ENCODE data around the gene SLC35F4.
"Not testable (repeated sequence)": the region's sequence is repeated elsewhere in the genome, so short reads cannot be mapped to it uniquely, and the experiment has no call there.

The SLC35F4 gene

DNA sequence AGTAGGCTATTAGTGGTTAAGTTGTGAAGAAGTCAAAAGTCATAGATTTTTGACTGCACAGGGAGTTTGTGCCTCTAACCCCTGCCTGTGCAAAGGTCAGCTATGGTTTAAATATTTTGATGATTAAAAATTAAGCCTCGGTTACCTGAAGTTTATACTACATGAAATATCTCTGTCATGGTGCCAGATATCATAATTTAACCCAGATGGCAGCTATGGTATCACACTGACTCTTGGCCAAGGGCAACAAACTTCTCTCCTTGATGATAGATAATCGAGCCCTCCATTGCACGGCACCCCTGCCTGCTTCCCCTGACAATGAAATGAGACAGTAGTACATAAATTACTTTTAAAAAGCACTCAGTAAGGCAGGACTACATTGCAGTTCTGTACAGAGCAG is 80.8 kb downstream of the SLC35F4 start:
- DNase-seq, result no peak

- DNase-seq, result no peak
Observed at GRCh38 chr14:57771801-57772200, 94.1 kb downstream of the SLC35F4 start.

- DNase-seq, result no peak
Observed at GRCh38 chr14:57769863-57770523, 95.9 kb downstream of the SLC35F4 start.

DNA sequence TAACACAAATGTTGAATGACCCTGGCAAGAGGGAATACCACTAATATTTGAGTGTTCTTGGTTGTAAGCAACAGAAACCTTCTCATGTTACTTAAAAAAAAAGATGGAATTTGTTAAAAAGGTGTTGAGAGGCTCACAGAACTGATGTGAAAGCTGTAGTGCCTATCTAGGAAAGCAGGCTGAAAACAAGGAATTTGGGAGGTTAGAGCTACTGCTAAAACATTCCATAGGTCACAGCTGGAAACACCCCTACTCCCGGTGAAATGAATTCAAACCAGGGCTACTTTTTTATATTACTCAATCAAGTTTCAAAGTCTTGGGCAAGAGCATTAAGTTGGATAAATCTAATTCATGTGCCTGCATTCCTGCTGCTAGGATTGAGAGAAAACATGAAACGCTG is 104.1 kb downstream of the SLC35F4 start:
- DNase-seq, result no peak

DNA sequence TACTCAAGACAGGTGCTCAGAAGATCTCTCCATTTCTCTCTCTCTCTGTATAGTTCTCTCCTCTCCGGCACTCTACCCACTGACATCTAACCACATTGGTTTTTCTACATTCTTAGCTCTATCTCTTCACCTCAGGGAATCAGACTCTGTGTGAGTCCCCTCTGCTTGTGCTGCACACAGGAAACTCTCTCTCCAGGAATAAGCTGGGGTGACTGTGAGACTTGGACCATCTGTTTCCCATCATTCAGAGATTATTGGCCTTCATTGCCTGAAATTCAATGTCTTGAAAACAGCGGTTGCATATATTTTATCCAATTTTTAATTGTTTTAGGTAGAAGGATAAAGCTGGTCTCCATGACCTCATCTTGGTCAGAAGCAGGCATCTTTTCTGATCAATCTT is 105.0 kb downstream of the SLC35F4 start:
- no peak for DNase-seq

GRCh38 chr14:57755018-57755521 is 110.8 kb downstream of the SLC35F4 start:
- DNase-seq, result no peak

DNA sequence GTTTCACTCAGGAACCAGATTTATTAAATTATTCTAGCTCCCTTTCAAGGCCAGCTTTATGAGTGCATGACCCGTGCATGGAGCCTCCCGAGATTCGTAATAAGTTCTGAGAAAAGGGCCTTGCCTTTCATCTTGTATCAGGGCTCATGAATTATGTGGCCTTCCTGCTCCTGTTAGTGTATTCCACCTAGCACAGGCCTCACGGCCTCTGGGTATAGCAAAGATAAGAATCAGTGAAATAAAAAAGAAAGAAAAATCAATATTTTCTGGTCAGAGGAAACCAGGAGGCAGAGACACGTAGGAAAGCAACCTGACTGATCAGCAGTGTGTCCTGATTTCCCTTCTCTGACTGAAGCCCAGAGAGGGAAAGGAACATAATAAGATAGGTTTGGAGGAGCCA is 111.4 kb downstream of the SLC35F4 start:
- no peak for DNase-seq

GRCh38 chr14:57753821-57754220 is 112.1 kb downstream of the SLC35F4 start:
- no peak for DNase-seq

DNA sequence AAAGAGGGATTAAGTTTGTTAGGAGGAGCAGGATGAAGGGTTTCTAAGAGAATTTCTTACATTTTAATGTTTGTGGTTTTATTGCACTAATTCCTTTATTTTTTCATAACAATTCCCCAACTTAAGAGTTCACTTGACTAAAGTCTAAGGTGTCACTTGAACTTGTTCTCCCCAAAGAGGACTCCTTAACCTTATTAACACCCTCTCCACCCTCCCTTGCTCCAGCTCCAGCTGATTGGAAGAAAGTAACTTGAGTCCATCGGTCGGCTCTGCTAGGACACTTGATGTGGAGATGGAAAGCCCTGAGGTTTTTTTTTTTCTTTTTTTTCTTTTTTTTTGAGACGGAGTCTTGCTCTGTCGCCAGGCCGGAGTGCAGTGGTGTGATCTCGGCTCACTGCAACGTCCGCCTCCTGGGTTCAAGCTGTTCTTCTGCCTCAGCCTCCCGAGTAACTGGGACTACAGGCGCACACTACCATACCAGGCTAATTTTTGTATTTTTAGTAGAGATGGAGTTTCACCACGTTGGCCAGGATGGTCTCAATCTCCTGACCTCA is 113.7 kb downstream of the SLC35F4 start:
- not testable (repeated sequence) for DNase-seq

GRCh38 chr14:57751400-57751799 is 114.5 kb downstream of the SLC35F4 start:
- DNase-seq, result no peak

DNA sequence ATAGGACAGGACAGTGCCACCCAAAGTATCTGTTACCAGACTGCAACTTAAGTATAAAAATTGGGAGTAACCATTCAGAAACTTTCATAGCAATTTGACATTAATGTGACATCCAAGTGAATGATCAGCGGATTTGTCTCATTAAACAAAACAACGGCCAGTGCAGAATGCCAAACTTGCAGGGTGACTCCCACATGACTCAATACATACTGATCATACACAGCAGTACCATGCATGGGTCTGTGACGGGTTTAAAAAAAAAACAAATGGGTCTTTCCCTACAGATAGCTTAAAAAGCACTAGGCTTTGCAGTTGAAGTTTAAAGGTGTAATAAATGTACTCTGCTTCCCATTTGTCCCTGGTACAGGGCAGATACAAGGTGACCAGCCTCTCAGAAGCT is 116.6 kb downstream of the SLC35F4 start:
- DNase-seq, result no peak

DNA sequence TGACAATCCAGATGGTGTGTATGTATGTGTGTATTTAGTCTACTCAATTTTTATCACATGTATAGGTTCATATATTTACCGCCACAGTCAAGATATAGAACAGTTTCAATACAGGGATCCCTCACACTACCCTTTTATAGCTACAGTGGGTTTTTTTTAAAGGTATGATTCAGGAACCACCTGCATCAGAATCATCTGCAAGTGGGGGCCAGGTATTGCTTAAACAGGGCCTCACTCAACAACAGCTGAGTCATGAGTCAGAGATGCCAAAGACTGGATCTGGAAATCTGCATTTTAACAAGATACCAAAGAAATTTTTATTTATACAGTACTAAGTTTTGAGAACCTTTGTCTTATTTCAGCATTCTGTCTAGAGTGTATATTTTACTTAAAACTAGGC is 117.6 kb downstream of the SLC35F4 start:
- DNase-seq, result no peak

GRCh38 chr14:57747036-57747435 is 118.9 kb downstream of the SLC35F4 start:
- no peak for DNase-seq

GRCh38 chr14:57746563-57746962 is 119.3 kb downstream of the SLC35F4 start:
- no peak for DNase-seq

DNA sequence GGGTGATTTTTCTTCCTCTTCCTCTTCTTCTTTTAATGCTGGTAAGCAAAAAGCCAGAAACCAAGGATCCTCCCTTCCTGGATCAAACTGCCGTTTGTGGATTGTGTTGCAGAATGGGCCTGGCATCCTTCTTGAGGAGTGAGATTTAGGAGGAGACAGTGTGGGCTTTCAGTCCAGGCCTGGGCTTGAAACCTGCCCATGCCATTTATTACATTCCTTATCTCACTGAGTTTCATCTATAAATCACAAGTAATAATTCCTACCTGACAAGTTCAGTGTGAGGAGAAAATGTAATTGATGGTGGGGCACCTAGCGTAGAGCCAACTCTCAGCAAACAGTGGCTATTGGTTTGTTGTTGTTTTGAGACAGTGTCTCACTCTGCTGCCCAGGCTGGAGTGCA is 126.4 kb downstream of the SLC35F4 start:
- no peak for DNase-seq

- DNase-seq, result no peak
Observed at GRCh38 chr14:57737598-57737997, 128.3 kb downstream of the SLC35F4 start.

DNA sequence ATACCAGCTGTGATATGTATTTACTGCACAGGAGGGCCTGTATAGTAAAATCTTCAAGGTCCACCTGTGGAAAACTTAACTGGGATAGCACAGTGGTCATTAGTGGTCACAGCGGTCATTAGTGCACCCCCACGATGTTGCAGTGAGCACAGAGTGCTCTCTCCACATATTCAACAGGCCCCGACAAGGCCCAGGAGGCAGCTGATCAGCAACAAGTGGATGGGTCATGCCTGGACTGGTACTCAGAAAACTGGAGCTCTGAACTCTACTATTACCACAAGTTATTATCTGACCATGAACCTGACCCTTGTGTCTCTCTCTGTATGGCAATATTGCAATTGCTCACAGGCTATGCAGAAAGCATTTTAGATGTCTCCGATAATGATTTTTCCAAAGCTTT is 129.5 kb downstream of the SLC35F4 start:
- DNase-seq, result no peak

DNA sequence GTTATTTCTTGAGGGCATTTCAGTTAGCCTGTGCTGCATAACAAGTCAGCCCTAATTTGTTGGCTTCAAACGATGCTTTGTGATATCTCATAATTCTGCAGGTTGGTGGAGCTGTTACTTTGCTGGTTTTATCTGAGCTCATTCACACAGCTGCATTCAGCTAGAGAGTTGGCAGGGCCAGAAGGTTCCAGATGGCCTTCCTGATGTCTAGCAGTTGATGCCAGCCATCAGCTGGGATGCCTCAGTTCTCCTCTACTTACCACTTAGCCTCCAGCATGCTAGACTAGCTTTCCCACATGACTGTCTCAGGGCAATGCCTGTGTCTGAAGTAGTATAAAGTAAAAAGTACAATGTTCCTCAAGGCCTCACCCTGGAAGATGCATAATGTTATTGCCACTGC is 130.6 kb downstream of the SLC35F4 start:
- no peak for DNase-seq

GRCh38 chr14:57732463-57733285 is 133.2 kb downstream of the SLC35F4 start:
- no peak for DNase-seq

DNA sequence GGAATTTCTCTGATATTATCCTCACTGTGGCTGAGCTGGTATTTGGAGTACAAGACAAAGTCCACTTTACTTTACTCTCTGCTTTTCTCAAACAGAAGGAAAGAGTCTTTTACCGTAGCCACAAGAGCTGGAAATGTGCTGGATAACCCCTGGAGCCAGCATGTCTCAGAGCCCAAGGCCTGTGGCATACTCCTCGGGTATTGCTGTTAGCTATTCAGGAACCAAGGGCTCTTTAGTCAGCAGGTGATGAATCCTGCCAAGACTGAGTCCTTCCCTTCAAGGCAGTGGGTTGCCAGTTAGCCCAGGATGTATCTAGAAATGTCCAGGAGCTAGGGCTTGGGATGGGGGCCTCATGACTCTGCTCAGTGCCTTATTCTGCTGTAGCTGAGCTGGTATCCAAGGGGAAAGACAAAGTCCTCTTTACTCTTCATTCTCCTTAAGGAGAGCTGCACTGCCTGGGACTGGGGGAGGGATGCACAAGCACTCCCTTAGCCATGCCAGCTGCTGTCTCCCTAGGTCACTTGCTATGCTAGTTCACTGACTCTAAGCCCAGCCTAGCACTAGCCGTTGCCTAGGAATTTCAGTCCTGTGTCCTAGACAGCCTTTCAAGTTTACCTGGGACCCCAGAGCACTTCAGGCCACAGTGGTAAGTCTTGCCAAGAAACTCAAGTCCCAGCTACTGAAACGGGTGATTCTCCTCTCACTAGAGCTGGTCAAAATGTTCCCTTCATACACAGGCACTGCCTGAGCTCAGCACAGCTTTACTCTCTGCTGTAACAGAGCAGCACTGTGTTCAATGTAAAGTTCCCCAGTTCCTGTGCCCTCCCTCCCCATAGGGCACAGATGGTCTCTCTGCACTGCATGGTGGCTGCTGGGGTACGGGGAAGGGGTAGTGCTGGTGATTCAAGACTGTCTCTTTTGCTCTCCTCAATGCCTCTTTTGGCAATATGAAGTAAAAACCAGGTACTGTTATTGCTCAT is 136.4 kb downstream of the SLC35F4 start:
- no peak for DNase-seq

- no peak for DNase-seq
Observed at GRCh38 chr14:57725399-57726077, 140.4 kb downstream of the SLC35F4 start.

GRCh38 chr14:57722141-57722540 is 143.8 kb downstream of the SLC35F4 start:
- not testable (repeated sequence) for DNase-seq

Measured in stimulated activated CD4-positive, alpha-beta T cell treated with anti-CD3 and anti-CD28 coated beads, Interleukin-2, amount 100 ng/mL, for 48 hours (primary cell).